Measurements from ENCODE around the gene DCDC1.

- TF ChIP-seq POLR2A (IDR thresholded peaks at IDR 0.05) (no peak), CTCF (IDR thresholded peaks at IDR 0.05) (no peak)
These were observed 252.5 kb downstream of the DCDC1 start for GRCh38 chr11:31117038-31117437.

Measured in uterus (tissue), 2 donors.